ENCODE data around the gene WDR18. TPM values are rescaled to one million over a fixed set of nuclear protein-coding genes. Genes with fewer than 3 reads are reported as not detected.

Gene WDR18
- polyA plus RNA-seq, 3 donors: 48.4 to 63.9 (median 61.6) TPM

GRCh38 chr19:1004204-1004802 lies 20.2 kb downstream of the WDR18 start:
- DNase-seq: no peak

- no peak for DNase-seq
Observed at GRCh38 chr19:1004803-1005664, 20.9 kb downstream of the WDR18 start.

- no peak for DNase-seq
Observed at GRCh38 chr19:1006711-1007398, 22.7 kb downstream of the WDR18 start.

DNA sequence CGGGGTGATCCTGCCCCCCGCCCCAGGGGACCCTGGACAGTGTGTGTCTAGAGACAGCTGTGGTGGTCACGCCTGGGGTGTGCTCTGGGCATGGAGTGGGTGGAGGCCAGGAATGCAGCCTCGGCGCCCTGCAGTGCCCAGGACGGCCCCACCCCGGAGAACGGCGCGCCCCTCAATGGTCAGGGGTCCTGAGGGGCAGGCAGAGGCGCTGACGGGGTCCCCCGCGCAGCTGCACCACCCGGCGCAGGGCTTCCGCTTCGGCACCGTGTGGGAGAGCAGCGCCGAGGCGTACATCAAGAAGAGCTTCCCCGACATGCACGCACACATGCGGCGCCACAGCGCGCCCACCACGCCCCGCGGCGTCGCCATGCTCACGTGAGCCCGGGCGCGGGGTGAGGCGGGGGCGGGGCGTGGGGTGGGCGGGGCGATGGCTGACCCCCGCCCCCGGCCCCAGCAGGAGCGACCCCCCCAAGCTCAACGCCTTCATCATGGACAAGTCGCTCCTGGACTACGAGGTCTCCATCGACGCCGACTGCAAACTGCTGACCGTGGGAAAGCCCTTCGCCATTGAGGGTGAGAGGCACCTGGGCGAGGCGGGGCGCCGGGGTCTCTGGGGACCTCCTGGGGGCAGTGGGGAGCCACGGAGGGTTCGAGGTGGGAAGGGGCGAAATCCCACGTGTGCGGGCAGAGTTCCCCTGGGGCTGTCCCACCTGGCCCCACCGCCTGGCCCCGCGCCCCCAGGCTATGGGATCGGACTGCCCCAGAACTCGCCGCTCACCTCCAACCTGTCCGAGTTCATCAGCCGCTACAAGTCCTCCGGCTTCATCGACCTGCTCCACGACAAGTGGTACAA lies 23.5 kb downstream of the WDR18 start:
- no peak for DNase-seq

GRCh38 chr19:1008268-1009040 lies 24.3 kb downstream of the WDR18 start:
- no peak for DNase-seq

- no peak for DNase-seq
Observed at GRCh38 chr19:1009041-1009980, 25.2 kb downstream of the WDR18 start.

DNA sequence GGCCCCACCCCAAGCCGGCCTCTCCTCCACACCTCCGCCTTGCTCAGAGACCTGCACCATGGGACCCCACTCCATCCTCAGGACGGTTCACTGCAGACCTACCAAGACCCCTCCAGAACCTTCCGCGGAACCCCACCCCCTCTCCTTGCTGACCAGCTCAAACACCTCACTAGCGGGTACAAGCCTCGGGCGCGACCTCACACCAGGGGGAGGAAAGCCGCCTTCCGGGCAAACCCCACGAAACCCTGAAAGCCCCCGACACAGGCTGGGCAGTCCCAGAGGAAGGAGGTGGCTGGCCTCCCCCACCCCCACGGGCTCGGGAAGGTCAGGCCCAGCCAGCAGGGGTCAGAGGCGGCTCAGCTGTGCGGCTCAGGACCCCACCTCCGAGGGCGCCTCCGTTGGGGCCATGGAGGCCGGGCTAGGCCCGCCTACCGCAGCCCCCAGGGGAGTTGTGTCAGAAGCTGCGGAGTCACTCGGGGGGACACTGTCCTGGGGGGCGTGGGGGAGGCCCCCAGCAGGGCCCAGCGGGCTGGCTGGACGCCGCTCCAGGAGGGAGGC lies 25.9 kb downstream of the WDR18 start:
- DNase-seq: no peak

GRCh38 chr19:1010586-1011510 lies 26.7 kb downstream of the WDR18 start:
- no peak for DNase-seq

- DNase-seq: no peak
Observed at GRCh38 chr19:1011831-1012333, 27.7 kb downstream of the WDR18 start.

- no peak for DNase-seq
Observed at GRCh38 chr19:1012334-1012733, 28.2 kb downstream of the WDR18 start.

GRCh38 chr19:1013218-1013617 lies 29.1 kb downstream of the WDR18 start:
- DNase-seq: no peak

DNA sequence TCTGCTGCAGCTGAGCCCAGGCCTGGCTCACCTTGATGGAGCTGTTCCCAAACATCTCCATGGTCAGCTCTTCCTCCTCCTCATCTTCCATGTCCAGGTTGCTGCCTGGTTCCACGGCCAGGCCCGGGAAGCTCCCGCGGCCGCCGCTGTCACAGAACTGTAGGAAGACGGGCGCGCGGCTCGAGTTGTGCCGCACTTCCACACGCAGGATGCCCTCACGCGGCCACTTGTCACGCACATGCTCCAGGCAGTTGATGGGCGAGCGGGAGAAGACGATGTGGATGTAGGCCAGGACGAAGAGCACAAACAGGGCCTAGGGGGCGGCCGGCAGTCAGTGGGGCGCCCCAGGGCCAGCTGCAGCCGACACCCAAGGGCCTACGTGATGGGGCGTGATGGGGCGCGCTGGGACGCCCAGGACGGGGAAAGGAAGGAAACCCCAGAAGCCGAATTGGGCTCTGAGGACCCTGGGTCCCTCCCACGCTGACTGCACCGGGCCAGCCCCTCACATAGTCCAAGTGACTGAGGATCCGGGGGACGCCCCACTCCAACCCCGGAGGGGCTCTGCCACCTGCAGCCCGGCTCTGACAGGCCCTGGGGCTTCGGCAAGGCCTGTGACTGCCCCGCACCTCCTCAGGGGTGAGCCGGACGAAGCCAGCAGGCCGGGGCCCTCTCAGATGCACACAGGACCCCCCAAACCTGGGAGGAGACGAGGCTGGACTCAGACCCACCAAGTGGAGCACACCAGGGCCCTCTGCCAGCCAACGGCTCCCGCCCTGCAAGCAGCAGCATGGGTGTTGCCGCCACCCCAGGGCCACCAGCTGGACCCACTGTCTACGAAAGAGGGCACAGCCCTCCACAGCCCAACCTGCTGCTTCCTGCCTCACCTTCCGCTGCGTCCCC lies 30.3 kb downstream of the WDR18 start:
- no peak for DNase-seq

DNA sequence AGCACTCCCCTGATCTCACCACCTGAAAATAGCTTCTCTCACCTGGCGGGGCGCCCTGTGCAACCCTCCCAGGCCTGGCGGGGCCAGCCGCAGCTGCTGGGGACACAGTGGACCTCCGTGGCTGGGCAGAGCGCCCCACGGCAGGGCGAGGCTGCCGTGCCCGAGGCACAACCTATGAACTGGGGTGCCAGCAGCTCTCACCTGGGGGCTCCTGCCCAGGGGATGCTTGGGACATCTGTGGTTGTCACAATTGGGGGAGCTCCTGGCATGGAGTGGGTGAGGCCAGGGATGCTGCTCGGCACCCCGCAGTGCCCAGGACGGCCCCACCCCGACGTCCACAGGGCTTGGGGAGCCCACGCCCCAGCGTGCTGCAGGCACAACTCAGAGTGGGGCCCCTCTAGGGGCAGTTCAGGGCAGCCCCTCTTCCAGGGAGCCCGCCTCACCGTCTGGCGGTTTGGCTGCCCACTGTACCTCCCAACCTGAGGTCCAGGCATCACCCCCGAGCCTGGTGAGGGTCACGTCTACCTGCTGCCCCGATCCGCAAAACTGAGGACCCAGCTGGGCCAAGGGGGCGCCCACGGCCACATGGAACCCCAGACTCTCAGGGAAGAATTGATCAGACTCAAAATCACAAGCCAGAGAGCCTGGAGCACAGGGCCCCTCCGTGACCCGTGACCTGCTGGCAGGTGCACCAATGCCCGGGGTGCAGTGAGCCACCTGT lies 31.1 kb downstream of the WDR18 start:
- DNase-seq: no peak

DNA sequence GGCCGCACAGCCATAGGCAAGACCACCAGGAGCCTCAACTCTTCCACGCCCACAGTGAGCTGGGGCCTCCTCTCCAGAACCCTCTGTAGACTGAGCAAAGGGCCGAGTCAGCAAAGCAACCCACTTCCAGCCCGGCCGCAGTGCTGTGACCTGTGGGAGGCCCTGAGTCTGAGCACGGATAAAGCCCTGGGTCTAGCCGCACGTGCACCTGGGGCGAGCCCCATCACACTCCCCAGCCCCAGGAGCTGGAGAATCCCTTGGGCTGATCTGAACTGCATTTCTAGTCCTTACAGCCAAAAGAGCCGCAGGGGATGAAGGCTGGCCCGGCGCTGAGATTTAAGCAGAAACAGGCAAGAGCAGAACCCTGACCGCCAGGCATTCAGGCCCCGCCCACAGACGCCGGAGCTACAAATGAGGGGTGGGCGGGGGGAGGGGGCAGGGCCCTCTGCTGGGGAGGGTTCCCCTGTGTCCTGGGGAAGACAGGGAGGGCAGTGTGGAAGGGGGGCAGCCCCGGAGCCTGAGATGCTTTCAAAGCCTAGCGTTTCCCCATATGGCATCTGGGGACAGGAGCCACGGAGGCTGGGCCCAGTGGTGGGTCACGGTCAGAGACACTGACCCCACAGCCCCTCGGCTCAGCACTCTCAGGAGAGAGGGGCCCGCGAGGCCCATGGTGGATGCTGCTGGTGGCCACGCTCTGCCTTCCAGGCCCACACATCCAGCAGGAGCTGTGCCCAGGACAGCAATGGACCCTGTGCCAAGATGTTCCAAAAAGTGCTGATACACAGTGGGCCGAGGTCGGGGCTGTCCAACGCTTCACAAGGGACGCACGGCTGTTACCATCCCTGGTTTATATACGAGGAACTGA lies 31.9 kb downstream of the WDR18 start:
- no peak for DNase-seq

DNA sequence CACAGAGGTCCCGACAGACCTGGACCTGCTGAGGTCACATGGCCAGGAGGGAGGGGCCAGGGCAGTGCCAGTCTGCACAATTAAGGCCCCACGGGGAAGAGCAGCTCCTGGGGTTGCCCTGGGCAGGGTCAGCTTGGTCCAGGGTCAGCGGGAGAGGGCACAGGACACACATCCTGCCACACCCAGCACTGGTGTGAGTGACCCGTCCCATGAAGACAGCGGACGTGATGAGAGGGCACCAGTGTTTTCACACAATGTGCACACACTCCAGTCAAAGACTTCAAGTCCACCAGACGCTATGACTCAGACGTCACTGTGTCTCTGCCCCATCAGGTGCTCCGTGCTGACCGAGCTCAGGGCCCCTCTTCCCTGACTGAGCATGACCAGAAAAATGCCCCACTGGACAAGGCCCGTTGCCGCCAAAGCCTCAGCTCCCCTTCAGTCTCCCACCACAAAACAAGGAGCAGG lies 32.5 kb downstream of the WDR18 start:
- no peak for DNase-seq
